PFSK-1 (cell line): ENCODE data around the gene GTF2F2.

Source experiments
- FOXP2 ChIP-seq: optimal IDR thresholded peaks from 2 replicates; pipeline ENCODE3; 2011; ENCODE audit warnings: borderline replicate concordance, control low read depth, inconsistent platforms; ENCODE audit not compliant: insufficient read depth; ENCODE audit errors: extremely low read length, extremely low read depth
- POLR2AphosphoS5 ChIP-seq: IDR thresholded peaks from 2 replicates; pipeline ENCODE4 v1.6.1; 2012; ENCODE audit warnings: low read depth, mild to moderate bottlenecking, control low read depth, low read length, moderate library complexity
- SIN3A ChIP-seq: IDR thresholded peaks from 2 replicates; pipeline ENCODE4 v1.6.1; 2012; ENCODE audit warnings: mild to moderate bottlenecking, low read length, moderate library complexity, borderline replicate concordance; ENCODE audit not compliant: insufficient read depth
- TAF1 ChIP-seq: IDR thresholded peaks from 2 replicates; pipeline ENCODE4 v1.6.1; 2012; ENCODE audit warnings: low read length, control low read depth, borderline replicate concordance; ENCODE audit not compliant: insufficient read depth
- TF ChIP-seq, protein P1 (sequence below), 2 experiments: IDR thresholded peaks; 2 replicates each; pipeline versions ENCODE4 v1.6.1 to v1.8.0; 2011 to 2012; ENCODE audit warnings: low read depth in 2 of 2, low read length in 2 of 2, control low read depth in 1 of 2, inconsistent platforms in 1 of 2, mild to moderate bottlenecking in 1 of 2, moderate library complexity in 1 of 2; ENCODE audit not compliant: insufficient read depth in 1 of 2

The GTF2F2 gene

DNA sequence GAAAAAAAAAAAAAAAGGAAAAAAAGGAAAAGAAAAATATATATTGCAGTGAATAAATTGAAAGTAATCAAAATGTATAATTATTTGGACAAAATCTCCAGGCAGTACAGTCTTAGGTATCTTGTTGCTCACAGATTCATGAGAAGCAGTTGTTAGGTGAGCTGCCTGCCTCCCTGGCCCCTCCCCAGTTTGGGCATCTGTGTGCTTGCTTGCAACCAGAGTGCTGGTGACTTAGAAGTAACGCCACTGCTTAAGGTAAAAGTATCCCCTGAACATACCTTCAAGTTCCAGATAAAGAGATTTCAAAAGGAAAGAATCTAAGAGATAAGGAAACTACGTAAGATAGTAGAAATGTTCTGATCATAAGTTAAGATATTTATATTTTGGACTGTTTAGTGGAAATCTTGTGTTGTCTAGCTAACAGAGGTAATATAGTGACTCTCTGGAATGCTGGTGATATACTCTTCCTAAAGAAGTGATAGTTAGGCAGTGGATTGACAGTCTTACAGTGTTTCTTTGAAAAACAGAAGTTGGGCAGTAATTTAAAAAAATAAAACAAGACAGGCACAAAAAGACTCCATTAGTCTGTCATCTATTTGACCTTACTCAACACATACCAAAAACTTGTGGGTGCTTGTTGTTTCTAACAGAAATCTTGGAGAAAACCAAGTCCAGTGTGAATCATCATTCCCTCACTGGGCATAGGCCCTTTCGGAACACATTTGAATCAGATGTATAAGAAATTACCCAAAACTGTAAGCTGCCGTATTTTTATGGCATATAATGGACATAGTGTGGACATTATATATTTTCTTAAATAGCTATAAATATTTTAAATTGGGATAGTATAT lies 118.9 kb downstream of the GTF2F2 start:
- TF ChIP-seq POLR2AphosphoS5, result no peak
- no peak for TF ChIP-seq SIN3A
- TF ChIP-seq FOXP2, result no peak
- TF ChIP-seq, protein P1, sequence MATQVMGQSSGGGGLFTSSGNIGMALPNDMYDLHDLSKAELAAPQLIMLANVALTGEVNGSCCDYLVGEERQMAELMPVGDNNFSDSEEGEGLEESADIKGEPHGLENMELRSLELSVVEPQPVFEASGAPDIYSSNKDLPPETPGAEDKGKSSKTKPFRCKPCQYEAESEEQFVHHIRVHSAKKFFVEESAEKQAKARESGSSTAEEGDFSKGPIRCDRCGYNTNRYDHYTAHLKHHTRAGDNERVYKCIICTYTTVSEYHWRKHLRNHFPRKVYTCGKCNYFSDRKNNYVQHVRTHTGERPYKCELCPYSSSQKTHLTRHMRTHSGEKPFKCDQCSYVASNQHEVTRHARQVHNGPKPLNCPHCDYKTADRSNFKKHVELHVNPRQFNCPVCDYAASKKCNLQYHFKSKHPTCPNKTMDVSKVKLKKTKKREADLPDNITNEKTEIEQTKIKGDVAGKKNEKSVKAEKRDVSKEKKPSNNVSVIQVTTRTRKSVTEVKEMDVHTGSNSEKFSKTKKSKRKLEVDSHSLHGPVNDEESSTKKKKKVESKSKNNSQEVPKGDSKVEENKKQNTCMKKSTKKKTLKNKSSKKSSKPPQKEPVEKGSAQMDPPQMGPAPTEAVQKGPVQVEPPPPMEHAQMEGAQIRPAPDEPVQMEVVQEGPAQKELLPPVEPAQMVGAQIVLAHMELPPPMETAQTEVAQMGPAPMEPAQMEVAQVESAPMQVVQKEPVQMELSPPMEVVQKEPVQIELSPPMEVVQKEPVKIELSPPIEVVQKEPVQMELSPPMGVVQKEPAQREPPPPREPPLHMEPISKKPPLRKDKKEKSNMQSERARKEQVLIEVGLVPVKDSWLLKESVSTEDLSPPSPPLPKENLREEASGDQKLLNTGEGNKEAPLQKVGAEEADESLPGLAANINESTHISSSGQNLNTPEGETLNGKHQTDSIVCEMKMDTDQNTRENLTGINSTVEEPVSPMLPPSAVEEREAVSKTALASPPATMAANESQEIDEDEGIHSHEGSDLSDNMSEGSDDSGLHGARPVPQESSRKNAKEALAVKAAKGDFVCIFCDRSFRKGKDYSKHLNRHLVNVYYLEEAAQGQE (IDR thresholded peaks at IDR 0.05; ENCODE audit: insufficient read depth in 1 of 2, low read depth in 2 of 2, low read length in 2 of 2), result no peak
- TF ChIP-seq TAF1, result no peak

DNA sequence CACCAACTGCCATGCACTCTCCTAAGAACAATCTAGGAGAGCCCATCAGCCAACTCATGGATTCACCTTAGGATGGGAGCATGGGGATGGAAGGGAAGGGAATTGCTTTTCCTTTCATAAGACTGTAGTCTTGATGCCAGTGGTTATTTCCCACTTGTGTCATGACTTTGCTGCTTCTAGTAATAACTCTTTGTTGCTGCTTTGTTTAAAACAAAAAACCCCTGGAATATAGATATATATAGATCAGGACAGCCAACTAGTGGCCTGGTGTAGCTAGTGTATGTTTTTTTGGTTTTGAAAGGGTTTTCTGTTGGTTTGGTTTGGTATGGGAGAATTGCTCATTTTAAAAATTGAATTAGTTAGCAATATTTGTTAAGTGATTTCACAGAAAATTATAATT lies 119.8 kb downstream of the GTF2F2 start:
- TF ChIP-seq SIN3A (no peak), TAF1 (no peak), FOXP2 (no peak), POLR2AphosphoS5 (no peak)
- TF ChIP-seq, protein P1 (IDR thresholded peaks at IDR 0.05; ENCODE audit: insufficient read depth in 1 of 2, low read depth in 2 of 2, low read length in 2 of 2), result no peak

GRCh38 chr13:45242070-45242469 lies 121.8 kb downstream of the GTF2F2 start:
- TF ChIP-seq SIN3A, result no peak
- no peak for TF ChIP-seq POLR2AphosphoS5
- TF ChIP-seq TAF1, result no peak
- TF ChIP-seq, protein P1 (IDR thresholded peaks at IDR 0.05; ENCODE audit: insufficient read depth in 1 of 2, low read depth in 2 of 2, low read length in 2 of 2), result no peak
- no peak for TF ChIP-seq FOXP2

DNA sequence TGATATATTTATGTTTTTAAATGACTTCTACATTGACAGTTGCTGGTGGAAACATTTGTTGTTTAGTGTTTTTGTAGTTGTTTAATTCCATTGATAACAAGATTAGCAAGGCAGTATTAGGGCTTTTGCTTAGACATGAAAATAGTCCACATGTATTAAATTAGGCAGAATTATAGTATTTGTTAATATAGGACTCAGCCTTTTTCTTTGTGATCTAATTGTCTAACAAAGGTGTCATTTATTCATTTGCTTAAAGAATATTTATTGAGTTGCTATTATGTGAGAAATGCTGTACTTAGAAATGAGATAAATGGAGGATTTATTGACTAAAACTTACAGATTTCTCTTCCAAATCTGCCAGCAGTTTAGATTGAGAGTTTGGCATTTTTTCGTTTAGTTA lies 122.2 kb downstream of the GTF2F2 start:
- no peak for TF ChIP-seq TAF1
- TF ChIP-seq, protein P1 (IDR thresholded peaks at IDR 0.05; ENCODE audit: insufficient read depth in 1 of 2, low read depth in 2 of 2, low read length in 2 of 2), result no peak
- no peak for TF ChIP-seq FOXP2
- TF ChIP-seq SIN3A, result no peak
- no peak for TF ChIP-seq POLR2AphosphoS5
